Right renal pelvis (tissue), 4 donors: ENCODE results near the gene CEP57L1. TPM values are rescaled to one million over a fixed set of nuclear protein-coding genes. Genes with fewer than 3 reads are reported as not detected.

Source experiments
- DNase-seq, 4 donors: peaks; one replicate each; pipeline ENCODE4 v3.0.0-alpha.2; 2013; ENCODE audit warnings: low read depth in 4 of 4, low spot score in 3 of 4, missing footprints in 1 of 4
- polyA plus RNA-seq, 4 donors: library from polyadenylated mRNA; unstranded; fragments of 120-200 nt; gene quantifications; one replicate each; pipeline ENCODE4 v1.2.1, GENCODE V29; 2013; ENCODE audit not compliant: insufficient read length in 4 of 4

CEP57L1 gene
- polyA plus RNA-seq = 10 to 100 TPM; 20.9 to 24.6 (median 22.3) TPM

- DNase-seq = peak; percentile 93 to 98 (median 94)
Observed at GRCh38 chr6:109095036-109095834, at the start of gene CEP57L1. Gene CEP57L1 (plus strand): TSS chr6:109095507. CDS start chr6:109145222, 49,715 bp downstream.

- DNase-seq = no peak
Observed at GRCh38 chr6:109048176-109048575, 47.1 kb upstream of the CEP57L1 start.

GRCh38 chr6:109048670-109049415 lies 46.5 kb upstream of the CEP57L1 start:
- no peak for DNase-seq

GRCh38 chr6:109050012-109050411 lies 45.3 kb upstream of the CEP57L1 start:
- no peak for DNase-seq

- no peak for DNase-seq
Observed at GRCh38 chr6:109050447-109051102, 44.7 kb upstream of the CEP57L1 start.

GRCh38 chr6:109051301-109052017 lies 43.8 kb upstream of the CEP57L1 start:
- no peak for DNase-seq

- DNase-seq = no peak
Observed at GRCh38 chr6:109052018-109052651, 43.2 kb upstream of the CEP57L1 start.

- no peak for DNase-seq
Observed at GRCh38 chr6:109052852-109053251, 42.5 kb upstream of the CEP57L1 start.

GRCh38 chr6:109053336-109053735 lies 42.0 kb upstream of the CEP57L1 start:
- peak; percentile 18 to 60 (median 36) for DNase-seq

- DNase-seq = no peak
Observed at GRCh38 chr6:109055771-109056235, 39.5 kb upstream of the CEP57L1 start.

- no peak for DNase-seq
Observed at GRCh38 chr6:109056661-109057060, 38.6 kb upstream of the CEP57L1 start.

GRCh38 chr6:109058620-109059019 lies 36.7 kb upstream of the CEP57L1 start:
- DNase-seq = no peak

- no peak for DNase-seq
Observed at GRCh38 chr6:109059153-109059552, 36.2 kb upstream of the CEP57L1 start.

- DNase-seq = no peak
Observed at GRCh38 chr6:109059571-109060021, 35.7 kb upstream of the CEP57L1 start.

GRCh38 chr6:109060571-109060970 lies 34.7 kb upstream of the CEP57L1 start:
- DNase-seq = no peak

GRCh38 chr6:109062216-109062615 lies 33.1 kb upstream of the CEP57L1 start:
- no peak for DNase-seq

- DNase-seq = no peak
Observed at GRCh38 chr6:109062767-109063352, 32.4 kb upstream of the CEP57L1 start.

GRCh38 chr6:109069746-109070145 lies 25.6 kb upstream of the CEP57L1 start:
- no peak for DNase-seq

- no peak for DNase-seq
Observed at GRCh38 chr6:109071125-109071917, 24.0 kb upstream of the CEP57L1 start.
